IMR-90 (cell line): Measurements from ENCODE around the gene RPP40. TPM values are rescaled to one million over a fixed set of nuclear protein-coding genes. Genes with fewer than 3 reads are reported as not detected.

Experiments
- ATAC-seq: fragments of 200-7000 bp; cut with Tn5 transposase; 2 replicates; pipeline ENCODE4 v1.9.1; 2020; ENCODE audit warnings: low read depth, mild to moderate bottlenecking, moderate library complexity
- BruUV-seq: library from RNA; stranded (reverse); fragments of 400-500 nt; replicated peaks from 2 replicates; lab custom pipeline; 2021; lab: Mats Ljungman, UMichigan
- CTCF ChIA-PET: fragments of 300-600 bp; formaldehyde crosslinking; extraction: SDS; loops from one replicate; lab custom pipeline; 2021; ENCODE audit warnings: antibody characterized with exemption; lab: Yijun Ruan, JAX
- POLR2A ChIA-PET: fragments of 300-600 bp; sonication (Branson Sonifier 250); formaldehyde crosslinking; loops from one replicate; lab custom pipeline; 2022; ENCODE audit warnings: antibody characterized with exemption; ENCODE audit not compliant: unreplicated experiment; lab: Charles Lee
- DNase-seq: peaks from one replicate; pipeline ENCODE4 v3.0.0; 2013
- H2AFZ ChIP-seq: replicated peaks from 2 replicates; pipeline ENCODE3; 2013; ENCODE audit warnings: low read length, mild to moderate bottlenecking; ENCODE audit not compliant: poor library complexity
- H2AK5ac ChIP-seq: 2 replicates; pipeline ENCODE4 v1.6.1; 2013; ENCODE audit warnings: low read depth, low read length, inconsistent platforms
- H2AK9ac ChIP-seq: replicated peaks from 2 replicates; pipeline ENCODE3; 2013; ENCODE audit warnings: mild to moderate bottlenecking, low read depth, low read length, moderate library complexity; ENCODE audit not compliant: poor library complexity
- H2BK120ac ChIP-seq: 2 replicates; pipeline ENCODE4 v1.6.1; 2013; ENCODE audit warnings: low read depth, low read length, inconsistent platforms
- H2BK15ac ChIP-seq: 3 replicates; pipeline ENCODE4 v1.6.1; 2013; ENCODE audit warnings: low read depth, low read length, inconsistent platforms
- H2BK20ac ChIP-seq: 2 replicates; pipeline ENCODE4 v1.6.1; 2013; ENCODE audit warnings: low read depth, mild to moderate bottlenecking, inconsistent platforms, low read length, moderate library complexity
- H2BK5ac ChIP-seq: 2 replicates; pipeline ENCODE4 v1.6.1; 2013; ENCODE audit warnings: mild to moderate bottlenecking, low read depth, low read length, inconsistent platforms; ENCODE audit not compliant: poor library complexity, severe bottlenecking
- H3K14ac ChIP-seq: replicated peaks from 2 replicates; pipeline ENCODE4 v1.6.1; 2013; ENCODE audit warnings: low read depth, low read length, inconsistent platforms
- H3K18ac ChIP-seq: 2 replicates; pipeline ENCODE4 v1.6.1; 2013; ENCODE audit warnings: low read depth, low read length, control low read depth
- H3K23ac ChIP-seq: 2 replicates; pipeline ENCODE4 v1.6.1; 2013; ENCODE audit warnings: low read depth, low read length, inconsistent platforms
- H3K27ac ChIP-seq: 2 replicates; pipeline ENCODE4 v1.5.1; 2013; ENCODE audit warnings: mild to moderate bottlenecking, control low read depth, low read length; ENCODE audit not compliant: insufficient read depth
- H3K27me3 ChIP-seq: 2 replicates; pipeline ENCODE4 v1.6.1; 2013; ENCODE audit warnings: low read length; ENCODE audit not compliant: control insufficient read depth, insufficient read depth
- H3K36me3 ChIP-seq: 2 replicates; pipeline ENCODE4 v1.6.1; 2013; ENCODE audit warnings: low read length, mixed read lengths; ENCODE audit not compliant: control insufficient read depth, insufficient read depth
- H3K4ac ChIP-seq: 2 replicates; pipeline ENCODE4 v1.6.1; 2013; ENCODE audit warnings: low read depth, low read length, inconsistent platforms
- H3K4me1 ChIP-seq: 2 replicates; pipeline ENCODE4 v1.6.1; 2013; ENCODE audit warnings: low read length, mixed read lengths; ENCODE audit not compliant: control insufficient read depth, insufficient read depth
- H3K4me2 ChIP-seq: 2 replicates; pipeline ENCODE4 v1.6.1; 2013; ENCODE audit warnings: low read depth, mild to moderate bottlenecking, control low read depth, low read length, moderate library complexity
- H3K4me3 ChIP-seq: 2 replicates; pipeline ENCODE4 v1.5.1; 2013; ENCODE audit warnings: low read depth, mild to moderate bottlenecking, control low read depth, low read length, moderate library complexity; ENCODE audit not compliant: insufficient read depth
- H3K56ac ChIP-seq: 2 replicates; pipeline ENCODE4 v1.6.1; 2013; ENCODE audit warnings: low read length, inconsistent platforms; ENCODE audit not compliant: insufficient read depth; ENCODE audit errors: extremely low read depth
- H3K79me1 ChIP-seq, 2 experiments: 2 replicates each; pipeline ENCODE4 v1.6.1; 2013; ENCODE audit warnings: low read length in 2 of 2, inconsistent platforms in 1 of 2, low read depth in 1 of 2
- H3K9ac ChIP-seq: 2 replicates; pipeline ENCODE4 v1.6.1; 2013; ENCODE audit warnings: low read depth, low read length, control low read depth
- H3K9me1 ChIP-seq: 2 replicates; pipeline ENCODE4 v1.6.1; 2013; ENCODE audit warnings: low read length, inconsistent platforms; ENCODE audit not compliant: insufficient read depth
- H3K9me3 ChIP-seq: 2 replicates; pipeline ENCODE4 v1.6.1; 2013; ENCODE audit warnings: low read length; ENCODE audit not compliant: control insufficient read depth, insufficient read depth
- H4K20me1 ChIP-seq: 2 replicates; pipeline ENCODE4 v1.6.1; 2013; ENCODE audit warnings: low read length, inconsistent platforms; ENCODE audit not compliant: insufficient read depth
- H4K5ac ChIP-seq: 2 replicates; pipeline ENCODE4 v1.6.1; 2013; ENCODE audit warnings: mild to moderate bottlenecking, low read depth, low read length, control low read depth
- H4K8ac ChIP-seq, 2 experiments: 2 replicates each; pipeline ENCODE4 v1.6.1; 2013; ENCODE audit warnings: low read depth in 2 of 2, low read length in 2 of 2, control low read depth in 1 of 2, inconsistent platforms in 1 of 2
- H4K91ac ChIP-seq: 2 replicates; pipeline ENCODE4 v1.6.1; 2013; ENCODE audit warnings: low read depth, low read length, inconsistent platforms; ENCODE audit not compliant: insufficient read depth
- BHLHE40 ChIP-seq: fragments of 150-350 bp; IDR thresholded peaks from 2 replicates; pipeline ENCODE4 v1.6.1; 2016; ENCODE audit warnings: mild to moderate bottlenecking, low read depth, low read length
- CEBPB ChIP-seq: IDR thresholded peaks from 2 replicates; pipeline ENCODE4 v1.6.1; 2012; ENCODE audit warnings: low read depth, low read length, improper control_type of control experiment
- CHD1 ChIP-seq: IDR thresholded peaks from 2 replicates; pipeline ENCODE4 v1.6.1; 2012; ENCODE audit warnings: low read depth, low read length, improper control_type of control experiment
- CTCF ChIP-seq: conservative IDR thresholded peaks from 2 replicates; pipeline ENCODE4 v1.5.1; 2012; ENCODE audit warnings: mild to moderate bottlenecking, low read depth, low read length, improper control_type of control experiment
- ELK1 ChIP-seq: fragments of 150-350 bp; IDR thresholded peaks from 2 replicates; pipeline ENCODE4 v1.6.1; 2016; ENCODE audit warnings: low read depth, mild to moderate bottlenecking, low read length, moderate library complexity, borderline replicate concordance
- FOS ChIP-seq: fragments of 150-350 bp; IDR thresholded peaks from 2 replicates; pipeline ENCODE4 v1.6.1; 2016; ENCODE audit warnings: low read depth, low read length
- MAFK ChIP-seq: IDR thresholded peaks from 2 replicates; pipeline ENCODE4 v1.6.1; 2012; ENCODE audit warnings: low read depth, low read length, improper control_type of control experiment
- MAZ ChIP-seq: IDR thresholded peaks from 2 replicates; pipeline ENCODE4 v1.6.1; 2012; ENCODE audit warnings: low read depth, mild to moderate bottlenecking, low read length, improper control_type of control experiment, moderate library complexity, borderline replicate concordance
- MXI1 ChIP-seq: IDR thresholded peaks from 2 replicates; pipeline ENCODE4 v1.6.1; 2012; ENCODE audit warnings: low read depth, mild to moderate bottlenecking, low read length, moderate library complexity, borderline replicate concordance
- NFE2L2 ChIP-seq: fragments of 150-350 bp; IDR thresholded peaks from 2 replicates; pipeline ENCODE4 v1.6.1; 2016; ENCODE audit warnings: low read depth, mild to moderate bottlenecking, low read length
- POLR2A ChIP-seq: IDR thresholded peaks from 2 replicates; pipeline ENCODE4 v1.6.1; 2012; ENCODE audit warnings: mild to moderate bottlenecking, low read depth, low read length
- RAD21 ChIP-seq: IDR thresholded peaks from 2 replicates; pipeline ENCODE4 v1.6.1; 2012; ENCODE audit warnings: low read length, improper control_type of control experiment
- RCOR1 ChIP-seq: IDR thresholded peaks from 2 replicates; pipeline ENCODE4 v1.6.1; 2012; ENCODE audit warnings: mild to moderate bottlenecking, low read length, improper control_type of control experiment; ENCODE audit not compliant: insufficient replicate concordance
- RFX5 ChIP-seq: IDR thresholded peaks from 2 replicates; pipeline ENCODE4 v1.8.0; 2012; ENCODE audit warnings: low read depth, mild to moderate bottlenecking, low read length, moderate library complexity
- SMC3 ChIP-seq: fragments of 150-350 bp; IDR thresholded peaks from 2 replicates; pipeline ENCODE4 v1.6.1; 2016; ENCODE audit warnings: low read depth, mild to moderate bottlenecking, antibody characterized with exemption, low read length, moderate library complexity
- USF2 ChIP-seq: fragments of 150-350 bp; IDR thresholded peaks from 2 replicates; pipeline ENCODE4 v1.6.1; 2017; ENCODE audit warnings: mild to moderate bottlenecking, antibody characterized with exemption, low read length, low read depth
- WGBS, 2 experiments: methylation state at CpG; one replicate each; pipeline versions ENCODE4 v1.1.5 to v1.1.7; 2013; ENCODE audit warnings: missing lambda C conversion rate in 2 of 2; ENCODE audit not compliant: insufficient read length in 1 of 2; ENCODE audit errors: extremely low coverage in 2 of 2; 5-methylcytosine and 5-hydroxymethylcytosine counted together
- dilution Hi-C: fragments of 300-500 bp; cut with HindIII; formaldehyde crosslinking; loops from one replicate; pipeline ENCODE4 v1.14.3; 2018; ENCODE audit warnings: low sequenced_read_pairs; ENCODE audit not compliant: unreplicated experiment
- in situ Hi-C: fragments of 300-500 bp; cut with MboI; formaldehyde crosslinking; loops from 3 replicates; pipeline ENCODE4 v1.14.3; 2019; ENCODE audit warnings: low sequenced_read_pairs, inconsistent platforms, mixed read lengths
- intact Hi-C: fragments of 100-400 bp; cut with micrococcal nuclease; formaldehyde crosslinking; loops from 2 replicates; pipeline ENCODE4 v1.10.0; 2022
- polyA plus RNA-seq, 3 experiments: library from polyadenylated mRNA; depleted of rRNA; stranded (reverse); fragments of >200 nt; gene quantifications; 2 replicates each; pipeline ENCODE4 v1.2.3, GENCODE V29; 2012; ENCODE audit warnings: low replicate concordance in 1 of 3
- total RNA-seq: library from RNA; depleted of rRNA; stranded (reverse); fragments of >200 nt; gene quantifications from 2 replicates; pipeline ENCODE4 v1.2.3, GENCODE V29; 2012

Gene RPP40
- total and polyA plus RNA-seq, 2 of the 4 experiments (the other 2 are of a cell fraction), result 8.1 to 22.2 TPM

- CTCF ChIA-PET, result no interaction called here
- in situ Hi-C loops, result no loop called here
- WGBS, 2 experiments, result no CpG with 5 or more reads among the region's 2 CpGs
Observed at GRCh38 chr6:4962905-4963304, 40.9 kb downstream of the RPP40 start.

More at GRCh38 chr6:4962905-4963304, 40.9 kb downstream of the RPP40 start:
- H3K4me2 ChIP-seq, result no peak overlapping the region
- no peaks in the 10 kb centered on the region for H3K4me1 ChIP-seq
- no peak overlapping the region for H3K14ac ChIP-seq
- H4K5ac ChIP-seq, result no peak overlapping the region
- no peak overlapping the region for H3K18ac ChIP-seq
- no peak overlapping the region for H2AK5ac ChIP-seq
- DNase-seq (no peak), ATAC-seq (no peak)
- no TSS peak for BruUV-seq
- intact Hi-C loops, result no loop called here
- no peak overlapping the region for H2BK15ac ChIP-seq
- no peak overlapping the region for H4K8ac ChIP-seq
- no peak overlapping the region for H3K4ac ChIP-seq
- TF ChIP-seq RCOR1 (no peak), MXI1 (no peak), MAFK (no peak), ELK1 (no peak), SMC3 (no peak), FOS (no peak), POLR2A (no peak), BHLHE40 (no peak), CTCF (no peak), MAZ (no peak), NFE2L2 (no peak), USF2 (no peak), RAD21 (no peak), RFX5 (no peak), CEBPB (no peak), CHD1 (no peak)
- H3K9me1 ChIP-seq, result peaks cover 5% of the 10 kb centered on the region; the same call in 1 of the 2 replicates
- H3K23ac ChIP-seq, result no peak overlapping the region
- no peak overlapping the region for H2BK5ac ChIP-seq
- H3K4me3 ChIP-seq, result no peak overlapping the region
- H2AFZ ChIP-seq, result no peak overlapping the region
- H3K36me3 ChIP-seq, result no peaks in the 10 kb centered on the region
- no peak overlapping the region for H2AK9ac ChIP-seq
- H3K56ac ChIP-seq, result no peak overlapping the region
- H4K91ac ChIP-seq, result no peak overlapping the region
- no peaks in the 10 kb centered on the region for H3K27me3 ChIP-seq
- no peak overlapping the region for H2BK20ac ChIP-seq
- no peaks in the 10 kb centered on the region for H3K9me3 ChIP-seq
- no peaks in the 10 kb centered on the region for H3K79me1 ChIP-seq
- POLR2A ChIA-PET, result no interaction called here
- no peak overlapping the region for H3K27ac ChIP-seq
- dilution Hi-C loops, result no loop called here
- H4K20me1 ChIP-seq, result no peaks in the 10 kb centered on the region
- no peak overlapping the region for H2BK120ac ChIP-seq
- H3K9ac ChIP-seq, result no peak overlapping the region
